Stimulated activated CD8-positive, alpha-beta memory T cell treated with anti-CD3 and anti-CD28 coated beads, Interleukin-2, amount 100 ng/mL, for 1 hour (primary cell): ENCODE data around the gene SLC37A1.

Experiments used
- DNase-seq, 2 donors: peaks; one replicate each; pipeline ENCODE4 v3.0.0-alpha.2; 2020; ENCODE audit warnings: low read depth in 2 of 2

The SLC37A1 gene

DNA sequence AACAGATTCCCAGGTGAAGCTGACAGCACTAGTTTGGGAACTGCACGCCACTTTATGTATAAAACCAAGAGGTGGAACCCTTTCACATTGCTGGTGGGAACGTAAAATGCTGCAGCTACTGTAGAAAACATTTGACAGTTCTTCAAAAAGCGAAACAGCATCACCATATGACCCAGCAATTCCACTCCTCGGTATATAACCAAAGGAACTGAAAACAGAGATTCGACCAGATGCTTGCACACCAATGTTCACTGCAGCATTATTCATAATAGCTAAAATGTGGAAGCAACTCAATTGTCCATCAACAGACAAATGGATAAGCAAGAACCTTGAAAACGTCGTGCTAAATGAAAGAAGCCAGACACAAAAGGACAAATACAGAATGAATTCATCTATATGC, 35.1 kb upstream of the SLC37A1 start:
- DNase-seq: no peak

DNA sequence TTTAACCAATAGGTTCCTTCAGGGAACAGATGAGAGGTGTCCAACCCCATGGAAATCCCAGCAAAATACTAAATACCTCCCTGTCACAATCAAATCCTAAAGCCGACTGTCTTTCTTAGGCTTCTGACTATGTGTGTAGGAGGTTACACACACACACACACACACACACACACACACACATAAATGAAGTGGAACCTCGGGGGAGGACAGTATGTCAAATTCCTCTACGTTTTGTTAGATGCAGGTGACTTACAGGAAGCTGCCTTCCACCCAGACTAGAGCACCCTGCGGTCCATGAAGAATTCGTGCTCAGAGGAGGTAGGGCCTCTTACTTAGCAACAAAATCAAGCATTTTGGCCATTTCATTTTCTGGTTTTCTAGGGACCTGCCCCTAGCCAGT, 34.1 kb upstream of the SLC37A1 start:
- no peak for DNase-seq

DNA sequence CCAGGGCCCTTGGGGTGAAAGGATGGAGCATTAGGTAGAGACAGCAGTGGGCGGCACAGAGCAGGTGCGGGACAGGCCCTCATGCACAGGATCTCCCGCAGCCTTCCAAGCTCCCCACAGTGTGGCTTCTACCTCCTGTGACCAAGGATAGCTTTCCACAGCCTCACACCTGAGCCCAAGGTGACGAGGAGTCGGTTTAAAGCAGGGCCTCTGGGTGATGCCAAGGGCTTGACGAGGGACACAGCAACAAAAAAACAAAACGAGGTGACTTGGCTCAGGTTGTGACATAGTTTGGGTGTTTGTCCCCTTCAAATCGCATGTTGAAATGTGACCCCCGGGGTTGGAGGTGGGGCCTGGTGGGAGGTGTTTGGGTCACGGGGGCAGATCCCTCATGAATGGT, 32.9 kb upstream of the SLC37A1 start:
- no peak for DNase-seq

DNA sequence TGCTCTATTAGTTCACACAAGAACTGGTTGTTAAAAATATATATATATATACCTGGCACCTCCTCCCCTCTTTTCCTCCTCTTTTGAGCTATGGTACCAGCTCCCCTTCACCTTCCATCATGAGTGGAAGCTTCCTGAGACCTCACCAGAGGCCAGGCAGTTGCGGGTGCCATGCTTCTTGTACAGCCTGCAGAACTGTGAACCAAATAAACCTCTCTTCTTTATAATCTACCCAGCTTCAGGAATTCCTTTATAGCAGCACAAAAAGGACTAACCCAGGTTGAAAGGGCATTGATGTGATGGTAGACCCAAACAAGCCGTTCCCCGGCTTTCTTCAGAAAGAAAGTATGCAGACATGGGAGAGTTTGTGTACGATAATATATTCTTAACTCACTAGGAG, 32.5 kb upstream of the SLC37A1 start:
- no peak for DNase-seq

DNA sequence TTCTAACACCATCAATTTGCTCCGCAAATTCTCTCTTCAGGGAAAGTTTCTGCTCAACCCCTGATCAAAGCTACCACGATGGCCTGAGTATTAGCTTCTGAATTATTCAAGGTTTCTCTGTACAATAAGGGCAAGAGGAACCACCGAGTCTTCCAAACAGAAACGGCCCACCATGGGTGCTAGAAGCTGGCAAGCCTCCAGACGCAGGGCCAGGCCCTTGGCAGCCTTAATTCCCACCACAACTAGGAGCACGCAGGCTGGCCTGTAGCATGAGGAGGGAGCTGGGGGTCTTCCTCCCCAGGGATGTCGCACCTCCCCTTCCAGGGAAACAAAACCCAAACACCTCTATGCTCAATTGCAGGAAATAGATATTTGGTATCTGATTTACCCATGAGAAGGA, 28.7 kb upstream of the SLC37A1 start:
- no peak for DNase-seq

DNA sequence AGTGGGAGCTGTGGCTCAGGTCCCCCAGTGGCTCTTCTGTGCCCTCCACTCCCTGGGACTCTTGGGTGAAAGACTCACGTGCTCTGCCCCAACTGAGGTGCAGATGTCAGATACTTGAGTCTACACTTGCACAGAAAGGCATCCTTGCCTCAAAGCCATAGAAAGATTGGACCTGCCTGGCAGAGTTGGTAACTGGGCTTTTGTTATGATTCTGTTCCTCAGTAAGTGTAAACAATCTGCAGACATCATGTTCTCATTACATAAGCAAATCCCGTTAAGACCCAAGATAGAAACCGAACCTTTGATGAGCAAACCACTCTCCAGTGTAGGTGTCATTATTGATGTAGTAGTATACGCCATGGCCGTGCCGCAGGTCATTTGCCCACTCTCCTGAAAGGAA, 27.6 kb upstream of the SLC37A1 start:
- no peak for DNase-seq

DNA sequence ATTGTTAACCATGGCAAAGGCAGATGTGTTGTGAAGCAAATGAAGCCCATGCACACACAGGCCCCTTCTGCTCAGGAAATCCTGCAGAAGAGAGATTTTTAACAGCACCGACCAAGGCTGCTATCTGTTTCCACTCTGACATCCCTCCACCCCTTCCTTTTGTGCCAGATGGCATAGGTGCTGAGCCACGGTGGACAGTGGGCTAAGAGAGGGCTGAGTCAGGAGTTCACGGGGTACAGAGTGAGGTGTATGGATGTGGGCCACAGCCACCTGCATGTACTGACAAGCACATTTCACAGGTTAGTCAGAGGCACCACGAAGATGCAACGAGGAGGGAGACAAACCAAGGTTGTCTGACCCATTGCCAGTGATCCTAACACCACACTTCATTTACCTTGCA, 27.1 kb upstream of the SLC37A1 start:
- no peak for DNase-seq

DNA sequence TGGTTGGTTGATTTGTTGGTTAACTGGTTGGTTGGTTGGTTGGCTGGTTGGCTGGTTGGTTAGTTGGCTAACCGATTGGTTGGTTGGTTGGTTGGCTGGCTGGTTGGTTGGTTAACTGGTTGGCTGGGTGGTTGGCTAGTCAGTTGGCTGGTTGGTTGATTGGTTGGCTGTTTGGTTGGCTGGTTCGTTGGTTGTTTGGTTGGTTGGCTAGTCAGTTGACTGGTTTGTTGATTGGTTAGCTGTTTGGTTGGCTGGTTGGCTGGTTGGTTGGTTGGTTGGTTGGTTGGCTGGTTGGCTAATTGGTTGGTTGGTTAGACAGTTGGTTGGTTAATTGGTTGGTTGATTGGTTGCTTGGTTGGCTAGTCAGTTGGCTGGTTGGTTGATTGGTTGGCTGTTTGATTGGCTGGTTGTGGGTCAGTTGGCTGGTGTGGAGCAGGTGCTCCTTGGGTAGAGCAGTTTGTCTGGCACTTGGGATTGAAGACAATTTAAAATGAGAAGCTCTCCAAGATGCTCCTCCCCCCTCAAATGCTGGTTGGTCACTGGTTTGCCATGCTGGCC, 24.6 kb upstream of the SLC37A1 start:
- no peak for DNase-seq

DNA sequence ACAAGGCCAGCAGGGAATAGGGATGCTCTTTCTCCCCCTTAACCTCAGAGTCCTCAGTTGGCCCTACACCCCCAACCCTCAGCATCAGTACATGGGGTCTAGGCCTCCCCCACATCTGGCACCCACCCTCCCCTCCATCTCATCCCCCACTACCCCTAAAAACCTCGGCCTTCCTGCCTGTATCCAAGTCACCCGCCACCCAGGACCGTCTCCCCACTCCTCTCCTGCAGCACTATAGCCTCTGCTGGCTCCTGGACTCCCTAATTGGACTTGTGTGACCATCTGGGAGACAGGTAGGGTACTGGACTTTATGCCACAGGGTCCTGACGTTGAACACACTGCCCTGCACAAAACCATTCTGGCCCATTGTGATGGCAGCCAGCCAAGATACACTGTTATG, 23.7 kb upstream of the SLC37A1 start:
- DNase-seq: no peak

DNA sequence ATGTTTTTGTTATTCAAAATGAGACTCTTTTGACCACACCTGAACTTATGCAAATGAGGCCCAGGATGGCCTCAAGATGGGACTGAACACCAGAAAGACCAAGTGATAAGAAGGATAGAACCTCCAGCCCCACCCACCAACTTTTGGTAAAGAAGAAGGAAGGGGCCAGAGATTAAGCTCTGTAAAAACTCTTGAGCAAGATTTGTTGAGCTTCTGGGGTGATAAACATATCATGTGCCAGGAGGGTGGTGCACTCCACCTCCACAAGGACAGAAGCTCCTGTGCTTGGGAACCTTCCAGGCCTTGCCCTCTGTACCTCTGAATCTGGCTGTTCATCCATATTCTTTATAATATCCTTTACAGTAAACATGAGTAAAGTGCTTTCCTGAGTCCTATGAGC, 22.9 kb upstream of the SLC37A1 start:
- DNase-seq: no peak

DNA sequence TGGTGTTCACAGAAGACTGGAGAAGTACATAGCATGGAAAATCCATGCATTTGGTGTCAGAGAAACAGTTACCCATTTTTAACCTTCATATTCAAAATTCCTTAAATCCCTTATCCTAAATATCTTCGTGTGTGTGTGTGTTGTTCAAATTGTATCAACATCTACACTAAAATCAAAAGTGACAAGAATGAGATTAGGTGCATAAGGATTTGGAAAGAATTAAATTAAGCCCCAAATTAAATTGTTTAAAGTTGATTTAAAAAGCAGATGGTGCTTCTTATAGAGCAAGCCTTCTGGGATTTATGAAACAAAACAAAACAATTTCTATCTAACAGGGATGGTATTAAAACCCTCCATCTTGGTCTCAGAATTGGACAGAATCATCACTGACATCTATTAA, 22.3 kb upstream of the SLC37A1 start:
- no peak for DNase-seq

DNA sequence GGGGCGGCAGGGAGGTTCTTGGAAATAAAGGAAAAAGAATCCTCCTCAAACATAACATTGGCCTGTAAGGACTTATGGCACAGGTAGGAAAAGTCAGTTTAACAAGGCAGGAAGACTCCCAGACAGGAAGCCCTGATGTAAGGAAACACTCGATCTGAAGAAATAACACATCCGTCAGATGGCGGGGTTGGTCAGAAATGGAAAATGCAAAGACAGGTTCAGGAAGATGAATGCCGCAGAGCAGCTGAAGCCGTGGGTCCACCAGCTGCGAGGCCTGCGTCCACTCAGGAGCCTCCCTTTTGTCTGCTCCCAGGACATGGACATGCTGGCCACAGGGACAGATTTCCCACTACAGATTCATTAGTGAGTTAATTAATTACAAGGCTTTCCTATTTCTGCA, 21.5 kb upstream of the SLC37A1 start:
- no peak for DNase-seq

DNA sequence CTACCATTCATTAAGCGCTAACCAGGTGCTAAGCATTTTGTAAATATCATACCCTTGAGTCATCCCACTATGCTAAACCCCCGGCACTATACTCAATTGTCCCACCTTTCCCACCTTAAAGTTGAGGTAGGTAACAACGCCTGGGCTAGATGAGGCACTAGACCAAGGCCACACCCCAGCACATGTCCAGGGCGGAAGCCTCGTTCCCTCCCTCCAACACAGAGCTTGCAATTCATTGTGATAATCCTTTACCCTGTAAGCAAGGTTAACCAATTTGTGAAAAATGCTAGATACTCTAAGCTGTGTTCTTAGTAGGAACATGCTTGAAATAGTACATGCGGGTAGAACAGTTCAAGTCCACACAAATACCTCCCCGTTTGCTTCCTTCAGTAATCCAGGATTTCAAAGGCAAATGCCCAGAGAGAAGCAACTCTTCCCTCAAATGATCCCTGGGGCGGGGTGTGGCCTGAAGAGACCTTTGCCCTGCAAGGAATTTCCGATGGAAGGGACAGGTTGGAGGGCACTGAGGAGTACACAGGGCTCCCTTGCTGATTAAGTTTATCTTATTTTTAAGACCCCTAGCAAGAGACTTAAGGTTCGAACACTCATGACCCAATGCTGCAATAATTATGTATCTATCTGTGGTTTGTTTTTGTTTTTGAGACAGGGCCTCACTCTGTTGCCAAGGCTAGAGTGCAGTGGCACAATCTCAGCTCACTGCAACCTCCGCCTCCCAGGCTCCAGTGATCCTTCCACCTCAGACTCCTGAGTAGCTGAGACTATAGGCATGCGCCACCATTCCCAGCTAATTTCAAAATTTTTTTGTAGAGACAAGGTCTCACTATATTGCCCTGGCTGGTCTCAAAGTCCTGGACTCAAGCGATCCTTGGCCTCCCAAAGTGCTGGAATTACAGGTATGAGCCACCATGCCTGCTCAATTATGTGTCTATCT, 20.3 kb upstream of the SLC37A1 start:
- DNase-seq: no peak

DNA sequence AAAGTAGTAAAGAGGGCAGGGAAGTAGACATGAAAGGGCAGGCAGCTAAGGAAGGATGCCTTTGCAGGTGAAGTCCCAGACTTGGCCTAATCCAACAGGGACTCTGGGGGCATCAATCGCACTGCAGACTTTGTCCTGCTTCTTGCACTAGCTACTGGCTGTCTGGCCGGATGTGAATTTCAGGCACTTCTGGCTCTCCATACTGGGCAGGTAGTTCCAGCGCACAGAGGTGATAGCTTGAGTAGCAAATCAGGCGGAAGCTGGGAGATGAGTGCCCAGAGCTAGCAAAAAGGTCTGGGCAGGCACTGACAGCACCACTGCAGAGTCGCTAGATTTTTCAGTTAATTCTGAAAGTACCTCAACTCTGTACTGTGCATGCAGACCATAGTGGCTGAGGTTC, 18.6 kb upstream of the SLC37A1 start:
- DNase-seq: no peak

DNA sequence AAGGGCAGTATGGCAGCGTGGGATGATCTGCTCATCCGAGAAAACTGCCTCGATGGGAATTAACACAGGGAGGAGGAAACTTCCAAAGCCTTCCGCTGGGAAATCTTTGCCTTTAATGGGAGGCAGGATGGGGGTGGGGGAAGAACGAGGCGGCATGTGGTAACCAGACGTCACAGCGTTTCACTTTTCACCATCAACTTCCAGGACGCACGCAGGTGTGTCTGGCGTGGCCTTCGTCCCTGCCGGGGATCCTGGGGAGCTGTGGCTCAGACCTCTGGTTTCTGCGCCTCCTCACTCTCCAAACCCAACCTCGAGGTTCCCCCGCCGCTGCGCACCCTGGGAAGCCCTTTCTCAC, 17.9 kb upstream of the SLC37A1 start:
- DNase-seq: no peak

DNA sequence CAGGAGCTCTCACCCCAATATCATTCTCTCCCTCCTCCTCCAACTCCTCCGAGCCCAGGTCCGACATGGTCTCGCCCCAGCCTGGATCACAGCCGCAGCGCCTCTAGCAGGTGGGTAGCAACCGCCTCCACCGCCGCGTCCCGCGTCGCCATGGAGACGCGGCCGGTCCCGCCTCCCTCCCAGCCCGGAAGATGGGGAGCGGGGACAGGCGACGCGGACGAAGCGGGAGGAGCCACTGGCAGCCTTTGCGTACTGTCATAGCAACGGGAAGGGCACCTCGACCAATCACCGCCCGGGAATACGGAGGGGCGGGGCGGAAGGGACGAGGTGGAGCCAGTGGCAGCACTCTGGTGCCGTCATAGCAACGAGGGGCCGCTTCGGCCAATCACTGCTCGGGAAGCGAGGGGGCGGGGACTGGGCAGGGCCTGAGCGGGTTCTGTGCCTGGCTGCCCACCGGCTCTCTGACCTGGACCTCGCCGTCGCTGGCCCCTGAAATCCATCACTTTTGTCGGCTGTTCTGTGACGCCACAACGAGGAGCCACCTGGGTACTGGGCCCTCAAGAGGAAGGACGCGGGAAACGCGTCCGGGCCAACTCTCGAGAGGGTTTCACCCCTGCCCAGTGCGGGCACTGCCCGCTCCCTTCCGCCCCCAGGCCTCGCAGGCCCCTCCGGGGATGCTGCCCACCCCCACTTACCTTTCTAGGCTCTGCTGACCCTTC, 17.4 kb upstream of the SLC37A1 start, which contains the start of gene RSPH1:
RSPH1 (minus strand) TSS at position 105 of the 719 bp plus-strand sequence; CDS start at position 67, 38 bp downstream.
- peak; percentile 99 for DNase-seq

DNA sequence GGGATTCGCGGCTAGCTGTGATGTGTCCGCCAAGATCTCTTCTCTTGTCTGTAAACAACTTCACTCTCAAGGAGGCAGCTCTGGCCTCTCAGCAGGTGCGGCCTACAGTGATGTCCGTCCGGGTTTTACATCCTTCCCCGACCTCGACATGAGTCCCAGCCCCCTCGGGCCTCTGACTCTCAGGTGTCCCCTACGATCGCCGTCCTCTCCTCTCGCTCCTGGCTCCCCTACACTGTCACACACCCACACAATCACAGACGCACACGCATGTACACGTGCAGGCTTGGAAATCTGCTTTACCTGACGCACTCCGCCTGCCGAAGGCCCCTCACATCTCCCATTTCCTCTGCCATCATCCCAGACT, 16.8 kb upstream of the SLC37A1 start:
- no peak for DNase-seq

DNA sequence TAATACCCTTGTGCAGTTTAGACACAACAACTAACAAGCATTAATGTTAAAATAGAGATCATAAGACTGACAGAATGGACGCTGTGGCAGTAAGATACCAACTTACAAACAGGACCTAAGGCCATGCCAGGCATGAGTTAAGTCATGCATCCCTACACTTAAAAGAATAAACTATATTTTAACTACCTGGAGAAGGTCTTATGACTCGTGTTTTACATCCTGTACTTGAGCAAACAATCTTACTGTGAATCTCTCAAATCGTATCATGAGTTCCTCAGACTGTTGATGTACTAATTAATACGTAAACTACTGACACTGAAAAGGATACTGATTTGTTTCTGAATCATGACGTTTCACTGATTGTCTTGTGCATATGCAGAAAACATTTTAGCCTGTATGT, 15.6 kb upstream of the SLC37A1 start:
- no peak for DNase-seq

DNA sequence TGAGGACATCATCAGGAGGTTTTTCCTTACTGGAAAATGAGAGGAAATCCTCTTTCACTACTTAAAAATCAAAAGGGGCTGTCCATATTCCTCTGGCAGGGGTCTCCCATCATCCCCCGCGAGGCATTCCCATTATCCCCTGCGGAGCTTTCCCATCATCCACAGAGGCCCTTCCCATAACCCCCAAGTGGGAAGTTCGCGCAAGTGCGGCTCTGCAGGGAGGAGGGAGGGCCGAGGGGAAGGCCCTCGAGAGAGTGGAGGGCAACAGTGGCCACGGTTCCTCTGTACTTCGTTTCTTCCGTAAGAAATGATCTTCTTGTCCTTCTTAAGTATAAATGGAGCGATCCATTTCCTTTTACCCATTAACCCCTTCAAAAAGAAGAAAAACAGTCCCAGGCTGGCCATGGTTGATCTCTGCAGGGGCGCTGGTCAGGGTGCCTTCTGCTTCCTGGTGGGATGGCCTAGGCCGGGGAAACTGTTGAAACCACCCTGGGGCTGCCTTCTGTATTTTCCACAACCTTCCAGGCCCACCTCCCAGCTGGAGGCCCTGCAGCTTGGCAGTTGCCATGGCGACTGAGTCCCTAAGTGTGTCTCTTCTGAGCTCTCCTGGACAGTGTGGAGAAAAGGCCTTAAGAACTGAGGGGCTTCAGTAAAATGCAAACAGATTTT, 14.1 kb upstream of the SLC37A1 start:
- no peak for DNase-seq

DNA sequence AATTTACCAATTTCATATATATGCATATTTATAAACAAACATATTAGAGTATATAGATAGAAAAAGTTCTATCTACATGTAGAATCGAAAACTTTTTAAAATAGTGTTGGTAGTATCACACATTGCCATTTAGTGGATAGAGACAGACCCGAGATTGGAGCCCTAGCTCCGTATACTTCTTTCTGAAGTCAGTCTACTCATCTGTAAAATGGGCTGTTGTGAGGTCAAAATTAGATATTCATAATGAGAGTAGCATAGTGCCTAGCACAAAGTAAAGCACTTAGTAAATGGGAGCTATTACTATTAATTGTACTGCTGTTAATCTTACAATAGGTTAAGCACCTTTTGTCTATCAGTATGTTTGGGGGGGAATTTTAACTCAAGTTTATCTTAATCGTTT, 13.4 kb upstream of the SLC37A1 start:
- DNase-seq: no peak

DNA sequence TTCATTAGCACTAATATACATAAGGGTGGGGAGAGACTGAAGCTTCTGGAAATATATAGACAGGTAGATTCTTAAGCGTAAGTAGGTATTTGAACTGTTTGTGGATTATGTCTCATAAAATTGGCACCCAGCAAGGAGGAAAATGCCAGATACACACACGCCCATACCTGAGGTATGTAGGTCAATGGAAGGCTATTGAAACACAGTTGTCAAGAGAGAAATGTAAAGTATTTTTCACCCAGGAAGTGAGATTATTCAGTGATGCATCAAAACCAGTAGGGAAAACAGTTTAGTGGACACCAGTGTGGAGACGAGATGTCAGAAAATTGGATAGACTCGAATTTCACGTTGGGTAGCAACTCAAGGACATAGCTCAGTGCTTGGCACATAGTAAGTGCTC, 12.9 kb upstream of the SLC37A1 start:
- no peak for DNase-seq

DNA sequence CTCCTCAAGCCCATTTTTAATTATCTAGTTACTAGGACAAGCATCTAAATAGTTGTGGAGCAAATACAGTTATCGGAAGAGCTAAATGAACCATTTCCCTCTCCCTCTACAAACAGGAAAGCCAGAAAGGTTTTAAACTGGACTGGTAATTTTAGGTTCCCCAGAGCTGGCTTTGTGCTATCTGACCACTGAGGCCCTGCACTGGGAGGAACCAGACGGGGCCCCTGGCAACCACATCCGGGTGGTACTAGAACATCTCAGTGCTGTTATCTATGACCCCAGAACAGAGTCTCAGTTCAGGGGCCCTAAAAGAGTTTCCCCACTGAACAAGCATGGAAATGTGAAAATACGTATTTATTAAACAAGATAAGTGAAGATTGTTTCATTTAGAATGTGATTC, 9.9 kb upstream of the SLC37A1 start:
- DNase-seq: no peak
